ENCODE data around the gene CRELD1. TPM values are rescaled to one million over a fixed set of nuclear protein-coding genes. Genes with fewer than 3 reads are reported as not detected.

The CRELD1 gene, protein sequence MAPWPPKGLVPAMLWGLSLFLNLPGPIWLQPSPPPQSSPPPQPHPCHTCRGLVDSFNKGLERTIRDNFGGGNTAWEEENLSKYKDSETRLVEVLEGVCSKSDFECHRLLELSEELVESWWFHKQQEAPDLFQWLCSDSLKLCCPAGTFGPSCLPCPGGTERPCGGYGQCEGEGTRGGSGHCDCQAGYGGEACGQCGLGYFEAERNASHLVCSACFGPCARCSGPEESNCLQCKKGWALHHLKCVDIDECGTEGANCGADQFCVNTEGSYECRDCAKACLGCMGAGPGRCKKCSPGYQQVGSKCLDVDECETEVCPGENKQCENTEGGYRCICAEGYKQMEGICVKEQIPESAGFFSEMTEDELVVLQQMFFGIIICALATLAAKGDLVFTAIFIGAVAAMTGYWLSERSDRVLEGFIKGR
- total RNA-seq (43.2 TPM), polyA plus RNA-seq (ENCODE audit: insufficient read depth, low read depth, low replicate concordance) (56.7 TPM)
- long read RNA-seq, donor 1, transcript CRELD1-203 (11 exons, 1,728 nt) = major isoform, 5 of 8 reads
- long read RNA-seq, donor 1, partial matches to known transcripts = 0 of 8 reads
- long read RNA-seq, donor 1, other reads (novel, unspliced or antisense) = 0 of 8 reads
- long read RNA-seq, donor 2, partial matches to known transcripts = 0 of 8 reads
- long read RNA-seq, donor 2, other reads (novel, unspliced or antisense) = 0 of 8 reads
- long read RNA-seq, donor 3, partial matches to known transcripts = 7 of 20 reads
- long read RNA-seq, donor 3, other reads (novel, unspliced or antisense) = 0 of 20 reads
- long read RNA-seq, donor 4, partial matches to known transcripts = 14 of 20 reads
- long read RNA-seq, donor 4, other reads (novel, unspliced or antisense) = 0 of 20 reads
- long read RNA-seq, donor 5, partial matches to known transcripts = 0 of 1 reads
- long read RNA-seq, donor 5, other reads (novel, unspliced or antisense) = 0 of 1 reads
- long read RNA-seq, donor 6, partial matches to known transcripts = 0 of 5 reads
- long read RNA-seq, donor 6, other reads (novel, unspliced or antisense) = 0 of 5 reads
- long read RNA-seq, donor 7, transcript CRELD1-203 (11 exons, 1,728 nt) = minor isoform, 15 of 77 reads
- long read RNA-seq, donor 7, transcript CRELD1-202 (10 exons, 2,696 nt) = minor isoform, 8 of 77 reads
- long read RNA-seq, donor 7, transcript CRELD1-211 (2 exons, 360 nt) = minor isoform, 5 of 77 reads
- long read RNA-seq, donor 7, transcript CRELD1-206 (11 exons, 1,778 nt) = major isoform, 24 of 77 reads
- long read RNA-seq, donor 7, partial matches to known transcripts = 7 of 77 reads
- long read RNA-seq, donor 7, other reads (novel, unspliced or antisense) = 15 of 77 reads
- long read RNA-seq, donor 8, partial matches to known transcripts = 0 of 4 reads
- long read RNA-seq, donor 8, other reads (novel, unspliced or antisense) = 0 of 4 reads
- long read RNA-seq, donor 9, partial matches to known transcripts = 0 of 2 reads
- long read RNA-seq, donor 9, other reads (novel, unspliced or antisense) = 0 of 2 reads
- long read RNA-seq, donor 10, transcript CRELD1-202 (10 exons, 2,696 nt) = major isoform, 5 of 11 reads
- long read RNA-seq, donor 10, partial matches to known transcripts = 0 of 11 reads
- long read RNA-seq, donor 10, other reads (novel, unspliced or antisense) = 0 of 11 reads

DNA sequence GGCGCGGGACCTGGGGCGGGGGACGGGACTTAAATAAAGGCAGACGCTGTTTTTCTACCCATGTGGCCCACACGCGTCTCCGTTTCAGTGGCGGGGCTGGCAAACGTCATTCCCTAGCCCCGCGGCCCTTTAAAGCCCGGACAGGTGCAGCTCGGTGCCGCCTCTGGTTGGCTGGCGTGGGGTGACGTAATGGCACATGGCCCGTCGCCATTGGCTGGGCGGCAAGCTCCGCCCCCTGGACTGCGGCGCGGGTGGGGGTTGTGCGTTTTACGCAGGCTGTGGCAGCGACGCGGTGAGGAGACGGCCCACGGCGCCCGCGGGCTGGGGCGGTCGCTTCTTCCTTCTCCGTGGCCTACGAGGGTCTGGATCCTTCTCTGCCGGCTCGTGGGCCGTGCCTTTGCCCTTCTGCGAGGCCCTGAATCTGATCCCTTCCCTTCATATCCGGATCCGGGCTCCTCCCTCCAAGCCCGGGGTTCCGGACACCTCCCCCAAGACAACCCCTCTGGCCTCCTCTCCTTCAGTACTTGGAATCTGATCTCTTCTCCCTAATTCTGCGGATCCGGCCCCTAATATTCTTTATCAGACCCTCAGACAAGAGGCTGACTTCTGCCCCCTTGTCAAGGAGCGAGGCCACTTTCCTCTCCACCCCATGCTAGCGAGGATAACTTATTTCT is at the start of gene CRELD1:
TSS of gene CRELD1 (plus strand) at position 274 of the 674 bp plus-strand sequence. CDS start 605 bp downstream, outside the sequence.
- peaks cover 0 to 12% (median 0%) of the 10 kb centered on the region in 3 donors for H3K4me1 ChIP-seq (ENCODE audit: control insufficient read depth in 2 of 3, insufficient read depth in 2 of 3, low read depth in 1 of 3, low read length in 3 of 3)
- H3K27me3 ChIP-seq (ENCODE audit: control insufficient read depth, insufficient read depth, low read length) = no peaks in the 10 kb centered on the region
- no peaks in the 10 kb centered on the region for H3K9me3 ChIP-seq (ENCODE audit: control insufficient read depth in 2 of 3, insufficient read depth in 1 of 3, low read length in 3 of 3)
- H3K27ac ChIP-seq (ENCODE audit: low read depth in 2 of 2, low read length in 2 of 2) = peak within 1 kb of the TSS; percentile 94
- peak within 1 kb of the TSS; percentile 56 to 95 (median 91) for H3K9ac ChIP-seq (ENCODE audit: low read length in 3 of 3)
- FAIRE-seq = peak; percentile 8
- peak within 1 kb of the TSS; percentile 70 to 89 (median 84) for H3K4me3 ChIP-seq (ENCODE audit: low read length in 3 of 3)
- H3K36me3 ChIP-seq (ENCODE audit: control insufficient read depth in 2 of 3, insufficient read depth in 3 of 3, low read length in 3 of 3) = peaks cover 0 to 16% (median 3%) of the 10 kb centered on the region in 3 donors
- intact Hi-C loops (cut with DNase I) = no loop called here
- TF ChIP-seq, protein P1, sequence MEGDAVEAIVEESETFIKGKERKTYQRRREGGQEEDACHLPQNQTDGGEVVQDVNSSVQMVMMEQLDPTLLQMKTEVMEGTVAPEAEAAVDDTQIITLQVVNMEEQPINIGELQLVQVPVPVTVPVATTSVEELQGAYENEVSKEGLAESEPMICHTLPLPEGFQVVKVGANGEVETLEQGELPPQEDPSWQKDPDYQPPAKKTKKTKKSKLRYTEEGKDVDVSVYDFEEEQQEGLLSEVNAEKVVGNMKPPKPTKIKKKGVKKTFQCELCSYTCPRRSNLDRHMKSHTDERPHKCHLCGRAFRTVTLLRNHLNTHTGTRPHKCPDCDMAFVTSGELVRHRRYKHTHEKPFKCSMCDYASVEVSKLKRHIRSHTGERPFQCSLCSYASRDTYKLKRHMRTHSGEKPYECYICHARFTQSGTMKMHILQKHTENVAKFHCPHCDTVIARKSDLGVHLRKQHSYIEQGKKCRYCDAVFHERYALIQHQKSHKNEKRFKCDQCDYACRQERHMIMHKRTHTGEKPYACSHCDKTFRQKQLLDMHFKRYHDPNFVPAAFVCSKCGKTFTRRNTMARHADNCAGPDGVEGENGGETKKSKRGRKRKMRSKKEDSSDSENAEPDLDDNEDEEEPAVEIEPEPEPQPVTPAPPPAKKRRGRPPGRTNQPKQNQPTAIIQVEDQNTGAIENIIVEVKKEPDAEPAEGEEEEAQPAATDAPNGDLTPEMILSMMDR (IDR thresholded peaks at IDR 0.05; ENCODE audit: borderline replicate concordance, extremely low read depth, insufficient read depth) = no peak
- DNase-seq = peak; percentile 95 to 98 (median 97)

DNA sequence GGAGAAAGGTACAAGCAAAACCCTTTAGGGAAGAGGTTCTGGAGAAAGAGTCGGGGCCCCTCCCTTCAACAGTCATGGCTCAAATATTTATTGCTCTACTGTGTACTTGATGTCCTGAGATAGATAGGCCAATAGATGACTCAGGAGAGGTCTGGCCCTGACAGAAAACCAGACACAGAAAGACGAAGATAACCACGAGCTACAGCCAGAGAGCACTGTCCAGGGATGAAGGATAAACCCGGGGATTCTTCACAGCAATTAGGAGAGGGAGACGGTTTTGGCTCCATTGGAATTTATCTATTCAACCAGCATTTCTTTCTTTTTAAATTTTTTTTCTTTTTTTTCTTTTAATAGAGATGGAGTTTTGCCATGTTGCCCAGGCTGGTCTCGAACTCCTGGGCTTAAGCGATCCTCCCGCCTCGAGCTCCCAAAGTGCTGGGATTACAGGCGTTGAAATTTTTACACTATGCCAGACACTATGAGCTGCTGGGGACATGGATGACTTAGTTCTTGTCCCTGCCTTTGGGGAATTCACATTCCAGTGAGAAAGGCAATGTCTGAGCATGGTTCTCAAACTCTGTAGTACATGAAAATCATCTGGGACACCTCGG is 49.0 kb upstream of the CRELD1 start:
- TF ChIP-seq, protein P1 (IDR thresholded peaks at IDR 0.05; ENCODE audit: borderline replicate concordance, extremely low read depth, insufficient read depth) = no peak
- Histone ChIP-seq H3K9me3 (ENCODE audit: control insufficient read depth in 2 of 3, insufficient read depth in 1 of 3, low read length in 3 of 3) (no peaks in the 10 kb centered on the region), H3K9ac (ENCODE audit: low read length in 3 of 3) (no peak overlapping the region), H3K27me3 (ENCODE audit: control insufficient read depth, insufficient read depth, low read length) (no peaks in the 10 kb centered on the region), H3K4me3 (ENCODE audit: low read length in 3 of 3) (no peak overlapping the region), H3K27ac (ENCODE audit: low read depth in 2 of 2, low read length in 2 of 2) (no peak overlapping the region), H3K4me1 (ENCODE audit: control insufficient read depth in 2 of 3, insufficient read depth in 2 of 3, low read depth in 1 of 3, low read length in 3 of 3) (no peaks in the 10 kb centered on the region), H3K36me3 (ENCODE audit: control insufficient read depth in 2 of 3, insufficient read depth in 3 of 3, low read length in 3 of 3) (no peaks in the 10 kb centered on the region)
- FAIRE-seq (no peak), DNase-seq (no peak)
- intact Hi-C loops (cut with DNase I) = no loop called here

Measured in kidney (tissue), 22 donors.